GM23248 (cell line): ENCODE data around the gene COL4A5.

Experiments used
- EZH2 ChIP-seq: fragments of 200-600 bp; sonication (generic); IDR thresholded peaks from 2 replicates; pipeline ENCODE4 v1.6.1; 2018; ENCODE audit warnings: antibody characterized with exemption, mild to moderate bottlenecking; ENCODE audit not compliant: insufficient read depth, poor library complexity, severe bottlenecking
- EZH2phosphoT487 ChIP-seq: fragments of 200-600 bp; sonication (generic); IDR thresholded peaks from 2 replicates; pipeline ENCODE4 v1.6.1; 2018; ENCODE audit warnings: antibody characterized with exemption, moderate library complexity, mild to moderate bottlenecking, low read depth; ENCODE audit not compliant: insufficient read depth

GRCh38 chrX:108582151-108582550, 142.5 kb downstream of the COL4A5 start:
- TF ChIP-seq EZH2phosphoT487, result no peak
- no peak for TF ChIP-seq EZH2
